RWPE1 (cell line): Measurements from ENCODE around the gene SAMD11.

Source experiments
- CTCF ChIA-PET: fragments of 350-600 bp; sonication (Branson Sonifier 250); formaldehyde crosslinking; extraction: SDS; loops from one replicate; lab custom pipeline; 2021; lab: Yijun Ruan, JAX
- POLR2A ChIA-PET: fragments of 400-600 bp; formaldehyde crosslinking; extraction: SDS; loops from one replicate; lab custom pipeline; 2020; ENCODE audit warnings: antibody characterized with exemption; ENCODE audit not compliant: low non-redundant PET; lab: Yijun Ruan, JAX
- DNase-seq: peaks from one replicate; pipeline ENCODE4 v3.0.0; 2012; ENCODE audit warnings: low spot score
- H3K27ac ChIP-seq: fragments of 450-650 bp; 2 replicates; pipeline ENCODE4 v1.5.1; 2017
- TF ChIP-seq, protein P1 (sequence below): fragments of 450-650 bp; conservative IDR thresholded peaks from 2 replicates; pipeline ENCODE4 v1.5.1; 2017; ENCODE audit warnings: low read depth, mild to moderate bottlenecking

Gene SAMD11

DNA sequence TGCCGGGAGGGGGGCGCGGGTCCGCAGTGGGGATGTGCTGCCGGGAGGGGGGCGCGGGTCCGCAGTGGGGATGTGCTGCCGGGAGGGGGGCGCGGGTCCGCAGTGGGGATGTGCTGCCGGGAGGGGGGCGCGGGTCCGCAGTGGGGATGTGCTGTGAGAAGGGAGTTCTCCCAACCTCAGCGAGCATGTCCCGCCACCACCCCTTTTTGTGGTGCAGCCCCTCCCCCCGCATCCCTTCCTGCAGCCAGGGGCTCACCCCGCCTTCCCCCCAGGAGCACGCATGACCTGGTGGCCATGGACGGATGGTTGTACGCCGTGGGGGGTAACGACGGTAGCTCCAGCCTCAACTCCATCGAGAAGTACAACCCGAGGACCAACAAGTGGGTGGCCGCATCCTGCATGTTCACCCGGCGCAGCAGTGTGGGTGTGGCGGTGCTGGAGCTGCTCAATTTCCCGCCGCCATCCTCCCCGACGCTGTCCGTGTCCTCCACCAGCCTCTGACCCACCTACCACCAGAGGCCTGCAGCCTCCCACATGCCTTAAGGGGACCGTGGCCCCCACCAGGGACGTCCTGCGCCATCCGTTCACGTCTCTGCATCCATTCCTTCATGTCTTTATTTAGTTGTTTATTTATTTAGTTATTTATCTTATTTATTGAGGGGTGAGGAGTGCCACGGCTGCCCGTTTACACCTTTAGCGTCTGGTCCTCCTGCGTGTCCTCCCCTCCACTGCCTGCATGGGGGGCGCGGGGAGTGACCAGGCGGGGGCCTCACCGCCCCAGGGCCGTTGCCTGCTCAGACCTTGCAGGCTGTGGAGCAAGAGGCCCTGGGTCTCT lies 41.2 kb downstream of the SAMD11 start:
- ChIA-PET CTCF (interaction anchor here (0.7 kb wide), 1 partner anchor 217 kb away, joined by 3 read pairs; no protein-coding TSS in a partner anchor), POLR2A (no interaction called here)
- TF ChIP-seq, protein P1, sequence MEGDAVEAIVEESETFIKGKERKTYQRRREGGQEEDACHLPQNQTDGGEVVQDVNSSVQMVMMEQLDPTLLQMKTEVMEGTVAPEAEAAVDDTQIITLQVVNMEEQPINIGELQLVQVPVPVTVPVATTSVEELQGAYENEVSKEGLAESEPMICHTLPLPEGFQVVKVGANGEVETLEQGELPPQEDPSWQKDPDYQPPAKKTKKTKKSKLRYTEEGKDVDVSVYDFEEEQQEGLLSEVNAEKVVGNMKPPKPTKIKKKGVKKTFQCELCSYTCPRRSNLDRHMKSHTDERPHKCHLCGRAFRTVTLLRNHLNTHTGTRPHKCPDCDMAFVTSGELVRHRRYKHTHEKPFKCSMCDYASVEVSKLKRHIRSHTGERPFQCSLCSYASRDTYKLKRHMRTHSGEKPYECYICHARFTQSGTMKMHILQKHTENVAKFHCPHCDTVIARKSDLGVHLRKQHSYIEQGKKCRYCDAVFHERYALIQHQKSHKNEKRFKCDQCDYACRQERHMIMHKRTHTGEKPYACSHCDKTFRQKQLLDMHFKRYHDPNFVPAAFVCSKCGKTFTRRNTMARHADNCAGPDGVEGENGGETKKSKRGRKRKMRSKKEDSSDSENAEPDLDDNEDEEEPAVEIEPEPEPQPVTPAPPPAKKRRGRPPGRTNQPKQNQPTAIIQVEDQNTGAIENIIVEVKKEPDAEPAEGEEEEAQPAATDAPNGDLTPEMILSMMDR, result no peak
- H3K27ac ChIP-seq, result peak overlapping the region; percentile 94
- DNase-seq, result no peak

DNA sequence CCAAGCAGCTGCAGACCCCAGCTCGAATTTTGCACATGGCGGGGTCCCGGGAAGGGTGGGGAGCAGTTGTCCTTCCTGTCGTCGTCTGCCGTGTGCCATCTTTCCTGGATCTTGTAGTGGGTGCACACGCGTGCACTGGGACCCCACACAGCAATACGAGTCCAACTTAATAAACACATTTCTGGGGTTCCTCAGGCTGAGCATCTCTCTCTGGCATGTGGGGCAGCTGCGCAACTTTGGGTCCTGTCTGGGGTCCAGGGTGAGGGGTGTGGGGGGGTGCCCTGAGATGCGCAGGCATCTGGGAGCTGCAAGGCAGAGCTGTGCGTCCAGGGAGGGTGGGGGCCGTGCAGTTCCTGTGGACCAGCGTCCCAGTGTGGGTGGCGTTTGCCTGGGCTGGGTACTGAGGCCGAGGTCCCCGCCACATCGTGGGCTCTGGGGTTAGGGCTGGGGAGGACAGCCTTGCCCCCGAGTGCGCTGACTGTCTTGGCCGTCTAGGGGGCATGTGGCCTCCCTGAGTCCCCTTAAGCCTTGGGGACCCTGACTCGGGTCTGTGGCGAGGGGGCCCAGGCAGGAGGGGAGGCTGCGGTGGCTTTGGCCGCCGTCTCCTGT lies 41.9 kb downstream of the SAMD11 start:
- CTCF ChIA-PET, result no interaction called here
- POLR2A ChIA-PET, result no interaction called here
- TF ChIP-seq, protein P1, result no peak
- no peak for DNase-seq
- H3K27ac ChIP-seq, result peak overlapping the region; percentile 94

- POLR2A ChIA-PET, result interaction anchor here (1.1 to 1.6 kb wide), 2 partner anchors 10 to 15 kb away, joined by 5 to 6 read pairs; no protein-coding TSS in a partner anchor
- CTCF ChIA-PET, result interaction anchor here (0.6 to 1.1 kb wide), 2 partner anchors 17 to 18 kb away, joined by 3 read pairs; no protein-coding TSS in a partner anchor
- TF ChIP-seq, protein P1, result no peak
- DNase-seq, result peak; percentile 75
- peak within 1 kb of the TSS; percentile 94 for H3K27ac ChIP-seq
Observed at GRCh38 chr1:966135-966703, 42.5 kb downstream of the SAMD11 start, which contains the start of gene PLEKHN1. Gene PLEKHN1, plus strand, starts transcription at chr1:966482. Its CDS starts 50 bp downstream, at chr1:966532.

GRCh38 chr1:966704-967300 lies 43.1 kb downstream of the SAMD11 start:
- ChIA-PET POLR2A (interaction anchor here (0.6 to 1.6 kb wide), 4 partner anchors 10 to 276 kb away, joined by 3 to 6 read pairs (median 4); no protein-coding TSS in a partner anchor), CTCF (interaction anchor here (0.6 to 1.3 kb wide), 3 partner anchors 17 to 97 kb away, joined by 3 read pairs; no protein-coding TSS in a partner anchor)
- H3K27ac ChIP-seq, result peak overlapping the region; percentile 94
- DNase-seq, result peak; percentile 86
- TF ChIP-seq, protein P1, result no peak

- TF ChIP-seq, protein P1, result no peak
- ChIA-PET CTCF (interaction anchor here (0.8 to 1.3 kb wide), 4 partner anchors 16 to 96 kb away, joined by 3 to 4 read pairs (median 3); no protein-coding TSS in a partner anchor), POLR2A (interaction anchor here (1.1 to 1.6 kb wide), 2 partner anchors 9 to 13 kb away, joined by 5 to 6 read pairs; no protein-coding TSS in a partner anchor)
- DNase-seq, result no peak
- H3K27ac ChIP-seq, result peak overlapping the region; percentile 94
Observed at GRCh38 chr1:967466-968343, 44.0 kb downstream of the SAMD11 start.
